Neural crest cell (in vitro differentiated cells): ENCODE data around the gene MAP2K1. TPM values are rescaled to one million over a fixed set of nuclear protein-coding genes. Genes with fewer than 3 reads are reported as not detected.
A peak's percentile ranks its signal among the peaks of the same experiment; 100 is the strongest.
"Not testable (repeated sequence)": the region's sequence is repeated elsewhere in the genome, so short reads cannot be mapped to it uniquely, and the experiment has no call there.

ENCODE experiments used
- DNase-seq: peaks from one replicate; pipeline ENCODE4 v3.0.0; 2021; ENCODE audit warnings: low read depth, mixed read lengths, low spot score
- H3K27ac Mint-ChIP-seq: one replicate; pipeline ENCODE4 v1.8.0; 2021; ENCODE audit warnings: mild to moderate bottlenecking, mixed read lengths; ENCODE audit not compliant: unreplicated experiment
- H3K27me3 Mint-ChIP-seq: 2 replicates; pipeline ENCODE4 v1.8.0; 2021; ENCODE audit warnings: low read depth, mild to moderate bottlenecking, mixed read lengths
- H3K36me3 Mint-ChIP-seq: 2 replicates; pipeline ENCODE4 v1.8.0; 2021; ENCODE audit warnings: low read depth, mild to moderate bottlenecking, mixed read lengths
- H3K4me1 Mint-ChIP-seq: 2 replicates; pipeline ENCODE4 v1.8.0; 2021; ENCODE audit warnings: mixed read lengths
- H3K4me3 Mint-ChIP-seq: one replicate; pipeline ENCODE4 v1.8.0; 2021; ENCODE audit warnings: mild to moderate bottlenecking, mixed read lengths
- H3K9me3 Mint-ChIP-seq: 2 replicates; pipeline ENCODE4 v1.8.0; 2021; ENCODE audit warnings: mixed read lengths
- total RNA-seq: library from RNA; stranded (reverse); gene quantifications from 2 replicates; pipeline ENCODE4 v1.2.1, GENCODE V29; 2021
- TF ChIP-seq, protein P1 (sequence below): fragments of 200-600 bp; sonication (generic); conservative IDR thresholded peaks from 2 replicates; pipeline ENCODE4 v1.5.0; 2021; ENCODE audit warnings: antibody characterized with exemption, mild to moderate bottlenecking

MAP2K1 gene
- total RNA-seq, 1 donor from 2014 or later, result 43.3 TPM

DNA sequence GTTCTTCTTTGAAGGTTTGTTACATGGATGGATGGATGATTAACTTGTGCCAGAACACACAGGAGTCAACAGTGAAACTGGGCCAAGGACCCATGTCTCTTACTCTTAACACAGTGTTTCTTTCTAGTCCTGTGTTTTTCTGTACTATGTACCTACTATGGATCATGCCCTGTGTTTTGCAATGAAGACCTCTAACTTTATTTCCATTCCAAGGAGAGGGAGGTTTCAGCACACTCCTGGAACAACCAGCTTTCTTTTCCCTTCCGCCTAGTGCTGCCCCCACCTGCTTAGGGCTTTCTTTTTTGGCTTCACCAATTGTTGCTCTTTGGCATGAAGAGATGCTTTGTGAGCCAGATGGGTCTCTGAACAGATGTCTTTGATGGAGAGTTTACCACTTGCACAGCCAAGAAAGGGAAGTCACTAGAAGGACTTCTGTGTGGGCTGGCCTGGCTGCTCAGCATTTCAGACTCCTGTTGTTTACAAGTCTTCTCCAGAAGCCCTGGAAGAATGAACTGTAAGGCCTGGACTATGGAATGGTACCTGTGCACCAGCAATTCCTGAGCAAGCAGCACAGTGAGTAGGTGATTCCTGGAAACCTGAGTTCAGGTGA is 66.4 kb downstream of the MAP2K1 start:
- no peaks in the 10 kb centered on the region for H3K27me3 Mint-ChIP-seq
- TF ChIP-seq, protein P1, sequence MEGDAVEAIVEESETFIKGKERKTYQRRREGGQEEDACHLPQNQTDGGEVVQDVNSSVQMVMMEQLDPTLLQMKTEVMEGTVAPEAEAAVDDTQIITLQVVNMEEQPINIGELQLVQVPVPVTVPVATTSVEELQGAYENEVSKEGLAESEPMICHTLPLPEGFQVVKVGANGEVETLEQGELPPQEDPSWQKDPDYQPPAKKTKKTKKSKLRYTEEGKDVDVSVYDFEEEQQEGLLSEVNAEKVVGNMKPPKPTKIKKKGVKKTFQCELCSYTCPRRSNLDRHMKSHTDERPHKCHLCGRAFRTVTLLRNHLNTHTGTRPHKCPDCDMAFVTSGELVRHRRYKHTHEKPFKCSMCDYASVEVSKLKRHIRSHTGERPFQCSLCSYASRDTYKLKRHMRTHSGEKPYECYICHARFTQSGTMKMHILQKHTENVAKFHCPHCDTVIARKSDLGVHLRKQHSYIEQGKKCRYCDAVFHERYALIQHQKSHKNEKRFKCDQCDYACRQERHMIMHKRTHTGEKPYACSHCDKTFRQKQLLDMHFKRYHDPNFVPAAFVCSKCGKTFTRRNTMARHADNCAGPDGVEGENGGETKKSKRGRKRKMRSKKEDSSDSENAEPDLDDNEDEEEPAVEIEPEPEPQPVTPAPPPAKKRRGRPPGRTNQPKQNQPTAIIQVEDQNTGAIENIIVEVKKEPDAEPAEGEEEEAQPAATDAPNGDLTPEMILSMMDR, result no peak
- H3K36me3 Mint-ChIP-seq, result peaks cover 11% of the 10 kb centered on the region
- no peak for DNase-seq
- H3K4me3 Mint-ChIP-seq, result no peak overlapping the region
- H3K9me3 Mint-ChIP-seq, result no peaks in the 10 kb centered on the region
- H3K27ac Mint-ChIP-seq, result peak overlapping the region; percentile 15
- peaks cover 2% of the 10 kb centered on the region for H3K4me1 Mint-ChIP-seq

DNA sequence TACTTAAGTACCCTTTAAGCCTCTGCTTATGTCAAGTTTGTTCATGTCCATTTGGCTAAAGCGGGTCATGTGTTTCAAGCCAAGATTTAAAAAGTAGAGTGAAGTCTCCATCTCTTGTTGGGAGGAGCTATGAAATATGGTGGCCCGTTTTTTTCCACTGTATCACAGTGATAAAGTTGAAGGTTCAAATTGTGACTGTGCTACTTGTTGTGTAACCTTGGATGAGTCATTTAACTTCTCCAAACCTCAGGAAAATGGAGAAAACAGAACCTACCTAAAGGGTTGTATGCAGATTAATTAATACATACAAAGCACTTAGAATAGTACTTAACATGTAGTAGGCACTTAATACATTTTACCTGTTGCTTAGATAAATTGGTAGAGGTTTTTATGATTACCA is 67.4 kb downstream of the MAP2K1 start:
- no peaks in the 10 kb centered on the region for H3K9me3 Mint-ChIP-seq
- TF ChIP-seq, protein P1, result no peak

DNA sequence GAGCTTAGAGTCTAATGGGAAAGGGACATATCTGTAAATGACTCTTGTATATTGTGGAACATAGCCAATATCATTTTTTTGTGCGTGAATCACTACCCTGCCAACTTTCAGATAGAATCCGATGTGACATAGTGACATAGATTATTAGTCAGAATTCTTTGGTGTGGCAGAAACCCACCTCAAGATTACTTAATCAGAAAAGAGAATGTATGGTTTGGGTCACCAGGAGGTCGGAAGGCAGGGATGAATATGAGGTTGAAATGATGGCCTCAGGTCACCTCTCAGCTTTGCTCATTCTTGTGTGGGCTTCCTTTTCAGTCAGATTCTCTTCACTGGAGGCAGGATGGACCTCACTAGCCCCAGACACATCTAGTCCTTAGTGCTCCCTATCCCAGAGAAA is 69.5 kb downstream of the MAP2K1 start:
- no peak overlapping the region for H3K4me3 Mint-ChIP-seq
- DNase-seq, result no peak
- H3K36me3 Mint-ChIP-seq, result peaks cover 3% of the 10 kb centered on the region
- peaks cover 5% of the 10 kb centered on the region for H3K4me1 Mint-ChIP-seq
- H3K27me3 Mint-ChIP-seq, result no peaks in the 10 kb centered on the region
- TF ChIP-seq, protein P1, result no peak
- H3K27ac Mint-ChIP-seq, result no peak overlapping the region
- no peaks in the 10 kb centered on the region for H3K9me3 Mint-ChIP-seq

More for the DNA sequence above, 67.4 kb downstream of the MAP2K1 start:
- Mint-ChIP-seq H3K4me3 (no peak overlapping the region), H3K27ac (no peak overlapping the region), H3K4me1 (peaks cover 5% of the 10 kb centered on the region), H3K36me3 (peaks cover 7% of the 10 kb centered on the region), H3K27me3 (no peaks in the 10 kb centered on the region)
- no peak for DNase-seq

DNA sequence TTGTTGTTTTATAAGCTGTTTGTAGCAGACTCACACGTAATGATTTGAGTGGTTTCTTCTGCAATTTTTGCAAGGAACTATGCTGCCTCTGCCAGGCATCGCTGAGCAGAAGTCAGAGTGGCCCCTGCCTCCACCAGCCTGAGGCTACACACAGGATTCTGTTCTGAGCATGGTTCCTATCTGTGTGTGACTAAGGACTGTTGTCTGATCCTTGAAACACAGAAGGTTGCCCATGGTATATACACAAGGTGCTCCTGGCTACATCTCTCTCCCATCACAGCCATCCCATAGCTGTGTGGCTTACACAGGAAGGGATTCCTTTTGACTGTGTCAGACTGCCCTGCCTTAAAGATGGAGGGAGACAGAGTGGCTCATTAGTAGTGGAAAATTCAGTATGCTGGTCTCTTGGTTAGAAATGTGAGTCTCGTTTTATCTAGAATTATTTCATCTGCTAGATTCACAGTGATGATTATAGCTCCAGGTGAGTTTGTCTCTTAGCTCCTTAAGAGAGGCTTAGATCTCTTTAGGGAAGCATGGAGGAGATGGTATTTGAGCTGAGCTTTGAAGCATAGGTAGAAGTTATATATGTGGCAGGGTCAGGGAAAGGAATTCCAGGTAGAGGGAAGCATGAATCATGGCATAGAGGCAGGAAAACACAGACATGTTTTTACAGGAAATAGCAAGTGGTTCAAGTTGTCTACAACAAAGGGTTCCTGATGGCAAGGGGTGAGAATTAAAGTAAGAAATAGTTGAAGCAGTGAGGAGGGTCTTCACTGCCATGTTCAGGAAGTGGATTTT is 73.3 kb downstream of the MAP2K1 start:
- Mint-ChIP-seq H3K36me3 (peaks cover 5% of the 10 kb centered on the region), H3K4me1 (peaks cover 5% of the 10 kb centered on the region), H3K27me3 (no peaks in the 10 kb centered on the region), H3K4me3 (no peak overlapping the region), H3K27ac (peak overlapping the region; percentile 89), H3K9me3 (no peaks in the 10 kb centered on the region)
- TF ChIP-seq, protein P1, result no peak
- no peak for DNase-seq

- H3K9me3 Mint-ChIP-seq, H3K27me3 Mint-ChIP-seq, H3K27ac Mint-ChIP-seq, H3K4me3 Mint-ChIP-seq, H3K4me1 Mint-ChIP-seq, DNase-seq: not testable (repeated sequence)
- peaks cover 16% of the 10 kb centered on the region for H3K36me3 Mint-ChIP-seq
Measured at GRCh38 chr15:66461294-66461693, 74.6 kb downstream of the MAP2K1 start.

- H3K27me3 Mint-ChIP-seq, result no peaks in the 10 kb centered on the region
- no peak overlapping the region for H3K27ac Mint-ChIP-seq
- peaks cover 5% of the 10 kb centered on the region for H3K4me1 Mint-ChIP-seq
- H3K36me3 Mint-ChIP-seq, result peaks cover 20% of the 10 kb centered on the region
- TF ChIP-seq, protein P1, result no peak
- H3K4me3 Mint-ChIP-seq, result no peak overlapping the region
- peaks cover 4% of the 10 kb centered on the region for H3K9me3 Mint-ChIP-seq
- DNase-seq, result no peak
Measured at GRCh38 chr15:66461917-66462316, 75.2 kb downstream of the MAP2K1 start.
